Loucy (cell line): ENCODE results near the gene GNAO1.

ENCODE experiments used
- H2AFZ ChIP-seq: fragments of 200-600 bp; sonication (generic); 2 replicates; pipeline ENCODE4 v1.6.0; 2016; ENCODE audit warnings: antibody characterized with exemption, mild to moderate bottlenecking, low read length, moderate library complexity
- H3F3A ChIP-seq: fragments of 200-600 bp; 2 replicates; pipeline ENCODE4 v1.6.0; 2016; ENCODE audit warnings: antibody characterized with exemption, low read depth, mild to moderate bottlenecking
- H3K27me3 ChIP-seq: fragments of 200-600 bp; sonication (generic); 2 replicates; pipeline ENCODE4 v1.6.1; 2014; ENCODE audit warnings: low read length, mild to moderate bottlenecking; ENCODE audit not compliant: insufficient read depth, poor library complexity, severe bottlenecking
- H3K36me3 ChIP-seq: fragments of 200-600 bp; sonication (generic); 2 replicates; pipeline ENCODE4 v1.6.1; 2016; ENCODE audit warnings: low read length; ENCODE audit not compliant: insufficient read depth
- H3K4me1 ChIP-seq: fragments of 200-600 bp; sonication (generic); 2 replicates; pipeline ENCODE4 v1.5.1; 2014; ENCODE audit warnings: low read length, mild to moderate bottlenecking; ENCODE audit not compliant: insufficient read depth, poor library complexity, severe bottlenecking
- H3K4me2 ChIP-seq: fragments of 200-600 bp; sonication (generic); 2 replicates; pipeline ENCODE4 v1.6.0; 2014; ENCODE audit warnings: antibody characterized with exemption, low read length, low read depth, mild to moderate bottlenecking; ENCODE audit not compliant: poor library complexity, severe bottlenecking
- H3K4me3 ChIP-seq: fragments of 200-600 bp; sonication (generic); 2 replicates; pipeline ENCODE4 v1.5.1; 2014; ENCODE audit warnings: low read length, mild to moderate bottlenecking, mixed read lengths; ENCODE audit not compliant: poor library complexity, severe bottlenecking
- H3K79me2 ChIP-seq: fragments of 200-600 bp; sonication (generic); 2 replicates; pipeline ENCODE4 v1.6.1; 2014; ENCODE audit warnings: low read length; ENCODE audit not compliant: insufficient read depth
- H3K9ac ChIP-seq: fragments of 200-600 bp; sonication (generic); 2 replicates; pipeline ENCODE4 v1.6.0; 2014; ENCODE audit warnings: mild to moderate bottlenecking, low read depth, low read length, moderate library complexity; ENCODE audit not compliant: poor library complexity, severe bottlenecking
- H3K9me2 ChIP-seq: fragments of 200-600 bp; sonication (generic); replicated peaks from 2 replicates; pipeline ENCODE4 v1.6.1; 2016; ENCODE audit warnings: low read depth, low read length, mixed read lengths
- H3K9me3 ChIP-seq: fragments of 200-600 bp; sonication (generic); 2 replicates; pipeline ENCODE4 v1.6.1; 2014; ENCODE audit warnings: mild to moderate bottlenecking, antibody characterized with exemption, low read length, low read depth; ENCODE audit not compliant: insufficient read depth
- H4K20me1 ChIP-seq: fragments of 200-600 bp; sonication (generic); 2 replicates; pipeline ENCODE4 v1.6.0; 2014; ENCODE audit warnings: antibody characterized with exemption, low read length, mild to moderate bottlenecking; ENCODE audit not compliant: insufficient read depth, poor library complexity, severe bottlenecking
- EZH2phosphoT487 ChIP-seq: fragments of 200-600 bp; IDR thresholded peaks from 2 replicates; pipeline ENCODE4 v1.6.1; 2018; ENCODE audit warnings: antibody characterized with exemption, mild to moderate bottlenecking, moderate library complexity, borderline replicate concordance
- TF ChIP-seq, protein P1 (sequence below): fragments of 200-600 bp; sonication (generic); conservative IDR thresholded peaks from 2 replicates; pipeline ENCODE4 v1.5.1; 2014; ENCODE audit warnings: mild to moderate bottlenecking, antibody characterized with exemption, low read length

Gene GNAO1

DNA sequence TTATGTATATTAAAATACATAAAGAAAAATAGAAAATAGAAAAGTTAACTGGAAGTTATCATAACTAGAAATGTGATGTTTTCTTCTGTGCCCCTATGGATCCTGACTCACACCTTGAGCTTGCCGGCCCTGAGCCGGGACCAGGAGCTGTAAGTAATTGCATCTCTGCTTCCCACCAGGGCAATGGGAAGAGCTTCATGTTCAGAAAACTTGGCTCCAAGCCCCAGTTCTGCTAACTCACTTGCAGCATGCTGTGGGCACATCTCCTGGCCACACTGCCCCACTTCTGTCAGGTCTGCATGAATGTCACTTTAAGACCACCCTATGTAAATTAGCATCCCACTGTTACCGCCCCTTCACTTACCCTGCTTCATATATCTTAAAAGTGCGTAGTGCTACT lies 37.2 kb downstream of the GNAO1 start:
- Histone ChIP-seq H3K9me3 (no peaks in the 10 kb centered on the region), H3K4me2 (no peak overlapping the region), H3K4me1 (peaks cover 12% of the 10 kb centered on the region), H3K36me3 (no peaks in the 10 kb centered on the region), H3F3A (no peaks in the 10 kb centered on the region), H3K9ac (no peak overlapping the region), H3K27me3 (no peaks in the 10 kb centered on the region), H3K4me3 (no peak overlapping the region), H4K20me1 (no peaks in the 10 kb centered on the region), H3K9me2 (no peaks in the 10 kb centered on the region), H3K79me2 (no peaks in the 10 kb centered on the region), H2AFZ (no peak overlapping the region)
- TF ChIP-seq, protein P1, sequence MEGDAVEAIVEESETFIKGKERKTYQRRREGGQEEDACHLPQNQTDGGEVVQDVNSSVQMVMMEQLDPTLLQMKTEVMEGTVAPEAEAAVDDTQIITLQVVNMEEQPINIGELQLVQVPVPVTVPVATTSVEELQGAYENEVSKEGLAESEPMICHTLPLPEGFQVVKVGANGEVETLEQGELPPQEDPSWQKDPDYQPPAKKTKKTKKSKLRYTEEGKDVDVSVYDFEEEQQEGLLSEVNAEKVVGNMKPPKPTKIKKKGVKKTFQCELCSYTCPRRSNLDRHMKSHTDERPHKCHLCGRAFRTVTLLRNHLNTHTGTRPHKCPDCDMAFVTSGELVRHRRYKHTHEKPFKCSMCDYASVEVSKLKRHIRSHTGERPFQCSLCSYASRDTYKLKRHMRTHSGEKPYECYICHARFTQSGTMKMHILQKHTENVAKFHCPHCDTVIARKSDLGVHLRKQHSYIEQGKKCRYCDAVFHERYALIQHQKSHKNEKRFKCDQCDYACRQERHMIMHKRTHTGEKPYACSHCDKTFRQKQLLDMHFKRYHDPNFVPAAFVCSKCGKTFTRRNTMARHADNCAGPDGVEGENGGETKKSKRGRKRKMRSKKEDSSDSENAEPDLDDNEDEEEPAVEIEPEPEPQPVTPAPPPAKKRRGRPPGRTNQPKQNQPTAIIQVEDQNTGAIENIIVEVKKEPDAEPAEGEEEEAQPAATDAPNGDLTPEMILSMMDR, result no peak
- no peak for TF ChIP-seq EZH2phosphoT487

DNA sequence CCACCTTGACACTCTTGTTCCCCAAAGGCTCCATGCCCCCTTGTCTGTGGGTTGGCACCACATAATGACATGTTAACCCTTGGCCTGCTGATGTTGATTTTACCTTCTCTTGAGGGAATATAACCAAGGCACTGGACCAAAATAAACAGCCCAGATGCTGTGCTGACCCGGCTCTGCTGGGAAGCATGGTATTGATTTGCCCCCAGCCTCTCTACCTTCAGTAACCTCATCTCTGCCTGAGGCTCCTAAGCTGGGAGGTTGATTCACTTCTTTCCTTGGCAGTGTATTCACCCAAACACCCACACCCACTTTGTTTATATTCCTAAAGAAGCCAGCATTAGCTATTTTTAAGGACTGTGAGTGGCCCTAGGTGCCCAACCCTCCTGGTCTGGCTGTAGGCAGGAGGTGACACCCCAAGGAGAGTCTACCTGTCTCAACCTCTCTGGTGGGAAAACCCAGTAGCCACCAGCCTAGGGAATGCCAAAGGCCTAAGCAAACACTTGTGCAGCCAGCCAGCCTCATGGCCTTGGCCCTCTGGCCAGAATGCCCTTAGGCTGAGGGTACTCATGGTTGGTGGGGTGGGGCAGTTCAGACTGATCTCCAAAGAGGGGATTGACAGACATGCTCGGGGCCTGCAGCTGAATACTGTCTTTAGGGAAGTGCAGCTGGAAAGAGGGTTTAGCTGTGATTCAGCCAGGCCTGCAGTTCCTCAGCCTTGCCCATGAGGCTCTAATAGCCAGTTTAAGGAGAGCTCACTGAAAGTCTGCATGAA lies 42.7 kb downstream of the GNAO1 start:
- no peaks in the 10 kb centered on the region for H3K36me3 ChIP-seq
- no peaks in the 10 kb centered on the region for H3K27me3 ChIP-seq
- no peaks in the 10 kb centered on the region for H3K79me2 ChIP-seq
- H2AFZ ChIP-seq, result no peak overlapping the region
- H3K4me2 ChIP-seq, result no peak overlapping the region
- no peak overlapping the region for H3K9ac ChIP-seq
- no peak overlapping the region for H3K4me3 ChIP-seq
- H4K20me1 ChIP-seq, result no peaks in the 10 kb centered on the region
- H3K9me3 ChIP-seq, result no peaks in the 10 kb centered on the region
- no peaks in the 10 kb centered on the region for H3K4me1 ChIP-seq
- H3F3A ChIP-seq, result no peaks in the 10 kb centered on the region
- TF ChIP-seq EZH2phosphoT487, result no peak
- TF ChIP-seq, protein P1, result no peak
- no peaks in the 10 kb centered on the region for H3K9me2 ChIP-seq

DNA sequence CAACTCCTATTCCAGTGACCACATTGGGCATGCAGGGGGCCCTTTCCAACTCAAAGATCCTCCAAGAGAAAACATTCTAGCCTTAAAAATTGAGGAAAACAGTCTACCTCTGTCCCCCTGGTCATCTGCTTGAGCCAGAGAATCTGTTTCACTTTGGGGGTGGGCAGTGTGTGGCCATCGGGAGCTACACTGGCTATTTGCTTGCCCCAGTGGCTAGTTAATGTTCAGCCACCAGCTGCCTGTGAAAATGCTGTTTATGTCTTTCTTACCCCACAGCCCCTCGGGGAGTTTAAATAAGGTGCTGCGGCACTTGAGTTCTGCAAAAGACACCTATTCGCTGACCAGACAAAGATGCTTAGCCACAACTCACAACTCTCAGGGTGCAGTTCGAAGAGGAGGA lies 43.4 kb downstream of the GNAO1 start:
- H3F3A ChIP-seq, result no peaks in the 10 kb centered on the region
- no peaks in the 10 kb centered on the region for H3K9me2 ChIP-seq
- no peak for TF ChIP-seq EZH2phosphoT487
- TF ChIP-seq, protein P1, result no peak
- H3K9ac ChIP-seq, result no peak overlapping the region
- no peak overlapping the region for H3K4me2 ChIP-seq
- no peaks in the 10 kb centered on the region for H3K4me1 ChIP-seq
- no peak overlapping the region for H2AFZ ChIP-seq
- no peaks in the 10 kb centered on the region for H3K36me3 ChIP-seq
- no peaks in the 10 kb centered on the region for H4K20me1 ChIP-seq
- H3K79me2 ChIP-seq, result no peaks in the 10 kb centered on the region
- H3K9me3 ChIP-seq, result no peaks in the 10 kb centered on the region
- no peaks in the 10 kb centered on the region for H3K27me3 ChIP-seq
- no peak overlapping the region for H3K4me3 ChIP-seq
